Right lobe of liver (tissue), 4 donors: ENCODE data around the gene DLG2.

Experiments used
- POLR2A ChIP-seq: fragments of 450-650 bp; IDR thresholded peaks from one replicate; pipeline ENCODE4 v1.6.1; 2017; ENCODE audit warnings: antibody characterized with exemption, mild to moderate bottlenecking
- TF ChIP-seq, protein P1 (sequence below), 4 donors: fragments of 200-600 bp in 3 of 4; fragments of 450-650 bp in 1 of 4; IDR thresholded peaks; one replicate each; pipeline versions ENCODE4 v1.5.1 to v1.8.0; 2016 to 2022; ENCODE audit warnings: antibody characterized with exemption in 4 of 4, mild to moderate bottlenecking in 2 of 4
- donor health status: DM: no; HTN: no; CAD: no.
- donor health status: DM: no; HTN: no; CAD: no.
- donor health status: DM: no; HTN: yes; CAD: no.

DNA sequence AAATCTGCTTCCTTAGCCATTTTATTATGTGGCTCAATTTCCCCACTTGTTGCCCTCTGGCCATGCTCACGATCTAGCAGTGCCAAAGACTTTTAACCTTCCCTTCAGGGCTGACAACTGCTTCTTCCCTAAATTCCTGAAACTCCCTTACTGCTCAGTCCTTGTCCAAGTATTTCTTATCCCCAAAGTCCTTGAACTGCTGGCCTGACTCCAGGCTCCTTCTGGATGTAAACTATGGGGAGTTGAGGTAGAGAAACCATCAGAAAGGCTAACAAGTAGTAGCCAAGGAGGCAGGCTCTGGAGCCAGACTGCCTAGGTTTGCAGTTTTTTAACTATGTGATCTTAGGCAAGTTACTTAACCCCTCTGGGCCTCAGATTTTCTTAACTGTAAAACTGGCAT lies 2082.3 kb downstream of the DLG2 start:
- TF ChIP-seq, protein P1, sequence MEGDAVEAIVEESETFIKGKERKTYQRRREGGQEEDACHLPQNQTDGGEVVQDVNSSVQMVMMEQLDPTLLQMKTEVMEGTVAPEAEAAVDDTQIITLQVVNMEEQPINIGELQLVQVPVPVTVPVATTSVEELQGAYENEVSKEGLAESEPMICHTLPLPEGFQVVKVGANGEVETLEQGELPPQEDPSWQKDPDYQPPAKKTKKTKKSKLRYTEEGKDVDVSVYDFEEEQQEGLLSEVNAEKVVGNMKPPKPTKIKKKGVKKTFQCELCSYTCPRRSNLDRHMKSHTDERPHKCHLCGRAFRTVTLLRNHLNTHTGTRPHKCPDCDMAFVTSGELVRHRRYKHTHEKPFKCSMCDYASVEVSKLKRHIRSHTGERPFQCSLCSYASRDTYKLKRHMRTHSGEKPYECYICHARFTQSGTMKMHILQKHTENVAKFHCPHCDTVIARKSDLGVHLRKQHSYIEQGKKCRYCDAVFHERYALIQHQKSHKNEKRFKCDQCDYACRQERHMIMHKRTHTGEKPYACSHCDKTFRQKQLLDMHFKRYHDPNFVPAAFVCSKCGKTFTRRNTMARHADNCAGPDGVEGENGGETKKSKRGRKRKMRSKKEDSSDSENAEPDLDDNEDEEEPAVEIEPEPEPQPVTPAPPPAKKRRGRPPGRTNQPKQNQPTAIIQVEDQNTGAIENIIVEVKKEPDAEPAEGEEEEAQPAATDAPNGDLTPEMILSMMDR (IDR thresholded peaks at IDR 0.05) = no peak
- no peak for TF ChIP-seq POLR2A
